TTC549 (cell line): ENCODE results near the gene LCNL1.
"Not testable (repeated sequence)": the region's sequence is repeated elsewhere in the genome, so short reads cannot be mapped to it uniquely, and the experiment has no call there.

Experiments used
- FAIRE-seq: peaks from 2 replicates; lab custom pipeline; 2012; peaks lifted over from hg19 to GRCh38; lab: Jason Lieb, UNC

LCNL1 gene

DNA sequence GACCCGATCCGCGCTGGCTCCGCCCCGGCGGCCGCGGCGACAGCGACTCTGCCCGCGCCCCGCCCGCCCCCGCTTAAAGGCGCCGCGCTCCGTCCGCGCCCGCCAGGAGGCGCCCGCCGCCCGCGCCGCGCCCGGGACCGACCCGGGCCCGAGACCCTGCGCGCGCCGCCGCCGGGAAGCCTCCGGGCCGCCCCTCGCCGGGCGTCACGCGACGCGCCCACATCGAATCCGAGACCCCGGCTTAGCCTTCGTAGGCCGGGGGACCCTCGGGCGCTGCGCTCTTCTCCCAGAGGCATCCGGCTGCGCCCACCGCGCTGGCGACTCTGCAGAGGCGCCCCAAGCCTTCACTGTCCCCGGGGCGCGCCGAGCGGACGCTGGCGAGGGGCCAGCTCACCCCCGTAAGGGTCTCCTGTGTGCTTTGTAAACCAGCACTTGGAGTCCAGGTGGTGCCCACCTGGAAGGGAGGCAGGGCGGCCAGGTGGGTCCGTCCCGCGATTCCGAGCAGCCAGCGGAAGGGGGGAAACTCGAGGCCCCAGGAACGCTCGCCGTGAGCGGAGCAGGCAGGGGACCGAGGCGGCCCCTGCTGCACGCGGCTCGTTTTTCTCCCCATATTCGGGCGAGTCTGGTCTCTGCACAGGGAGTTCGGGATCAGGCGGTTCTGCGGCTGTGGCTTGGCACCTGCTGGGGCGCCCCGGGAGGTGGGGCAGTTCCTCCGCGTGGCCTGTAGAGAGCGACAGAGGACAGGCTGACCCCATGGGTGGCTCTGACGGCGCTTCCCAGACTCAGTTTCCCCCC is 45.7 kb downstream of the LCNL1 start:
- no peak for FAIRE-seq

DNA sequence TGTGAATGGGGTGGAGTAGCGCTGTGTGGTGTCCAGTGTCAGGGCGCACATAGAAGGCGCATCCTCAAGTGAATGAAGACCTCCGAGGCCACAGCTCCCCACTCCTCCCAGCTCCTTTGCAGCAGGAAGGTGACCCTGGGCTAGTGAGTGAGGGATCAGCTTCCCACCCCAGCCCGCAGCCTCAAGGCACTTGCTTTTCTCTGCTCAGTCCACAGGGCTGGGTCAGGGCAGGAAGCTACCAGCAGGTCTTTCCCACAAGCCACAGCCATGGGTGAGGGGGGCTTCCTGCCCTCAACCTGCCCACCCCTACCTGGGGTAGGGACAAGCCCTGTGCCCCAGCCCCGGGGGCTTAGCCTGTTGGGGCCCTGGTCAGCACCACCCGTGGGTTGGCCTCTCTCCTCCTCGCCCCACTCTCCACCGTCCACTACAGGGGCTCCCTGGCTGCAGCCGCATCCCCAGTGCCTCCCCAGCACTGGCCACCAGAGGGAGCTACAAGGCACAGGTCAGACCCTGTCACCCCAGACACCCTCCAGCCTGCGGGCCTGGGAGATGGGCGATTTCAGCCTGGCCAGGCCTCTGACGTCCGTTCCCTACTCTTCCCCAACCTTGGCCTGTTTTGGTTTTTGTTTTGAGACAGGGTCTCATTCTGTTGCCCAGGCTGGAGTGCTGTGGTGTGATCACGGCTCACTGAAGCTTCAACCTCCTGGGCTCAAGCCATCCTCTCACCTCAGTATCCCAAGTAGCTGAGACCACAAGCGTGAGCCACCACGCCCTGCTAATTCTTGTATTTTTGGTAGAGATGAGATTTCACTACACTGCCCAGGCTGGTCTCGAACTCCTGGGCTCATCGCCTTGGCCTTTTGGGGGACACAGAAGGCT is 46.5 kb downstream of the LCNL1 start:
- no peak for FAIRE-seq

DNA sequence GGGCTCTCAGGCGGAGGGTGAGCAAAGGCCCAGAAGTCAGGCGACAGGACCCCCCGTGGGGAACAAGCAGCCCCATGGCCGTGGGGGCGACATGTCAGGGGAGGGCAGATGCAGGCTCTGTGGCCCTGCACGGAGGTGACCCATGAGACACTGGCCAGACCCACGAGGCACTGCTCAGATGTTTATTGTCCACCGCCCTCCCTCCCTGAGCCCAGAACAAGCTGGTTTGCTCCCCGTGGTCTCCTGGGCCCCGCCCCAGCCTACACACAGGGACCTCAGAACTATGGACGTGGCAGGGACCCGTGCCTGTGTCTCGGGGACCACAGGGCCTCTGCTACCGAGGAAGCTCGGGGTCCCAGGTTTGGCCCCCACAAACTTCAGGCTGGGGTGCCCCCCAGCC is 47.2 kb downstream of the LCNL1 start:
- no peak for FAIRE-seq

DNA sequence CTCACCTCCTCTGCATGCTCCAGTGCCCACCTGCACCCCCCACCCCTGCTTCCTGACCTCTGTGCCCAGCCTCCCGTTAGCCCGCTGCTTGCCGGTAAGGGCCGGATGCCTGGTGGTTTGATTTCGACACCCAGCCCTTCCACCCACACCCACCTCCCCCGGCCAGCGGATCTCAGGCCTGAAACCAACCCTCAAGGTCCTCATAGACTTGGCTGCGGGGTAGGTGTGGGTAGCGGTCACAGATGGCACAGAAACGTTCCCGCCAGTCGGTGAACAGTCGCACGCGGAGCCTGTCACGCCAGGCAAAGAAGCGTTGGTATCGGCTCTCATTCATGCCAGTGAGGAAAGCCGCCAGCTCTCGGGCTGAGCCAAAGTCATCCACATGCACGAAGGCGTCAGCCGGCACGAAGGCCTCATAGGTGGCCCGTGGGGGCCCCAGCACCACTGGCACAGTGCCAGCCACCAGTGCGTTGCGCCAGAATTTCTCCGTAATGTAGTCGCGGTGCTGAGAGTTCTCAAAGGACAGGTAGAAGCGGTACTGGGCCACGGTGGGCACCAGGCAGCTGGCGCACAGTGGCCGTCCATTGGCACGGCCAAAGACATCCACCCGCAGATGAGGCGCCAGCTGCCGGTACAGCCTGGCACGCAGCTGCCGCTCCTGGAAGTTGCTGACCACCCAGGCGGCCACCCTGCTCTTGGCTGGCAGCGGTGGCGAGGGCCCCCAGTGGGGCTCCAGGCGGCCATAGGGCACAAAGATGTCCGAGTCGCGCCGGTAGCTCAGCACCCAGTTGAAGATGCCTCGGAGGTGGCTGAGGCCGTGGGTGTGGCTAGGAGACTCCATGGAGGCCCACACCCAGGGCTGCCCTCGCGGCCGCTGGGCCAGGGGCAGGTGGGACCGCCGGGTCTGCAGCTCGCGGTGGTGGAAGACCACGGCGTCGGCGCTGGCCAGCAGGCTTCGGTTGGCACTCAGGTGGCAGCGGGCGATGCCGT is 48.0 kb downstream of the LCNL1 start:
- FAIRE-seq = no peak

DNA sequence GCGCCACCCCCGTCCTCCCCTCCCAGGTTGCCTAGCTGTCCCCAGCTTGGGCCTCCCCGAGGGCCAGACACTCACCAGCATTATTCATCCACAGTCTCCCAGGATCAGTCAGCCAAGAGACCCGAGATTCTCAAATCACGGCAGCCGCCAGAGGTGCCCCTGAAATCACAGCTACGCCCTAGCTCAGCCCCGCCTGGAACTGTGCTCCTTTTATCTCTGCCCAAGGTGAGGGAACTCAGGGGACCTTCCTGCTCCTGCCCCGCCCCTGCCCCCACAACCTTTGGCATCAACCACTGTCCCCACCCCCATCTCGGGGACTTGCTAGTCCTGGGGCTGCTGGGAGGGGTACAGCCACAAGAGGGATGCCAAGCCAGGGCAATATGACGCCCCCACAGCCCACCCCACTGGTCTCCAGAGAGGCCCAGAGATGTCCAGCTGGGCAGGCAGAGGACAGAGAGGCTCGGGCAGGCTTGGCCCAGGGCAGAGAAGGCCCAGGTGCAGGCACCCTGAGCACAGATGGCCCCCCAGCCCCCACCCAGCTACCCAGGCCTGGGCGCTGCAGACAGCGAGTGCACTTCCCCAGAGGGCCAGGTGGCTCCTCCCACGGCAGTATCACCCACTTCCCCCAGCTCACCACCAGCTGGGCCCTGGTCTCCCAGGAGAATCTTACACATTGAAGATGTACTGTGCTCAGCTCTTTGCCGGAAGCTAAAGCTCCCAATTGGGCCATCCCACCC is 49.3 kb downstream of the LCNL1 start, which contains the start of gene FUT7:
FUT7 (minus strand) TSS at position 185 of the 737 bp plus-strand sequence; CDS start at position 88, 97 bp downstream.
- FAIRE-seq = no peak

- FAIRE-seq = no peak
Observed at GRCh38 chr9:137032858-137033257, 50.1 kb downstream of the LCNL1 start.

GRCh38 chr9:137033481-137033880 is 50.7 kb downstream of the LCNL1 start:
- FAIRE-seq = not testable (repeated sequence)

- no peak for FAIRE-seq
Observed at GRCh38 chr9:137034039-137034708, 51.4 kb downstream of the LCNL1 start.

DNA sequence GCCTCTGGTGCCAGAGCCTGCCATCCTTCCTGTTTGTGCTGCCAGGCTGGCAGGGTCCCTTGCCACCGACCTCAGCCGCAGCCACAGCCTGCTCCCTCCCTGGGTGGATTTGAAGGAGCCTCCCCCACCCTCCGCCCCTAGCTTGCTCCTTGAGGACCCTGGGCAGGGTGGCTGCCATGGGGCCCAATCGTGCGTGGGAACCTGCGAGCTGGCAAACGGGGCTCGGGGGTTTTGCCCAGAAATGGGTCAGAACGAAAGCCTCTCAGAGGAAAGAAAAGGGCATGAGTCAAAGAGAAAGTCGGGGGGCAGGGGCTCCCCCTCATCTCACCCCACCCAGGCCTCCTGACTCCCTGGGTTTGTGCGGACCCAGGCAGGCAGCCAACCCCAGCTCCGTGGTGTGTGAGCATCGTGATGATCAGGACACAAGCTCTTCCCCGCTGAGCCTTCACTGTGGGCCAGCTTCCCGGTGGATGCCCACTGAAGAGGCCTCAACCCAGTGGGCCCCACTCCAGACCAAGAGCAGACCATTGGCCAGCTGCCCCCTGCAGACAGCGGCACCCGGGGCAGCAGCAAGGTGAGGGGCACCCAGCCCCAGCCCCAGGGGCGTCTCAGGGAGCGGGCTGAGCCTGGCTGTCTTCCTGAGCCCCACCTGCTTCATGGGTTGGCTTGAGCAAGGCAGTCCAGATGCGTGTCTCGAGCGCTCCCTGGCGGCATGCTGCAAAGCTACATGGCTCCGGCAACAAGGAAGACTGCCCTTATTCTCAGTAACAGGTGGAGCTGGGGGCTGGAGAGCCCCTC is 52.1 kb downstream of the LCNL1 start:
- no peak for FAIRE-seq
